GM12891 (cell line): ENCODE data around the gene CDC14B.

ENCODE experiments used
- POLR2A ChIP-seq: IDR thresholded peaks from 2 replicates; pipeline ENCODE4 v1.6.1; 2011; ENCODE audit warnings: low read depth, low read length, control low read depth
- POLR2AphosphoS5 ChIP-seq: IDR thresholded peaks from 2 replicates; pipeline ENCODE4 v1.6.1; 2011; ENCODE audit warnings: low read depth, low read length, control low read depth
- SPI1 ChIP-seq: IDR thresholded peaks from 2 replicates; pipeline ENCODE4 v1.6.1; 2011; ENCODE audit warnings: low read depth, low read length, control low read depth
- TAF1 ChIP-seq: IDR thresholded peaks from 2 replicates; pipeline ENCODE4 v1.6.1; 2011; ENCODE audit warnings: low read depth, low read length, control low read depth

GRCh38 chr9:96566498-96567202, 53.0 kb downstream of the CDC14B start:
- TF ChIP-seq POLR2AphosphoS5 (no peak), POLR2A (0 out of 2 replicates have a peak, but pooled peaks have one; percentile 19), SPI1 (no peak), TAF1 (no peak)
